IPS DF 6.9 (cell line): ENCODE data around the gene MAVS.
A peak's percentile ranks its signal among the peaks of the same experiment; 100 is the strongest.
"Not testable (repeated sequence)": the region's sequence is repeated elsewhere in the genome, so short reads cannot be mapped to it uniquely, and the experiment has no call there.

Experiments used
- DNase-seq: peaks from one replicate; pipeline ENCODE4 v3.0.0-alpha.2; 2013; ENCODE audit warnings: low read depth, low spot score
- H3K27ac ChIP-seq: one replicate; pipeline ENCODE4 v1.5.1; 2013; ENCODE audit warnings: low read length, control low read depth
- H3K27me3 ChIP-seq: 2 replicates; pipeline ENCODE4 v1.6.1; 2013; ENCODE audit warnings: mild to moderate bottlenecking, low read length; ENCODE audit not compliant: control insufficient read depth, insufficient read depth
- H3K36me3 ChIP-seq: 2 replicates; pipeline ENCODE4 v1.6.1; 2013; ENCODE audit warnings: low read length; ENCODE audit not compliant: control insufficient read depth, insufficient read depth
- H3K4me1 ChIP-seq: 2 replicates; pipeline ENCODE4 v1.6.1; 2013; ENCODE audit warnings: low read length; ENCODE audit not compliant: control insufficient read depth, insufficient read depth
- H3K4me3 ChIP-seq: 2 replicates; pipeline ENCODE4 v1.5.1; 2013; ENCODE audit warnings: mild to moderate bottlenecking, low read length
- H3K9me3 ChIP-seq: 2 replicates; pipeline ENCODE4 v1.6.1; 2013; ENCODE audit warnings: low read length, inconsistent platforms; ENCODE audit not compliant: control insufficient read depth, insufficient read depth
- WGBS: extraction: QIAGEN DNeasy Blood & Tissue Kit; methylation state at CpG from one replicate; pipeline ENCODE4 v1.1.7; 2013; ENCODE audit warnings: mixed read lengths, missing lambda C conversion rate; ENCODE audit not compliant: insufficient read length, insufficient coverage; 5-methylcytosine and 5-hydroxymethylcytosine counted together

The MAVS gene

DNA sequence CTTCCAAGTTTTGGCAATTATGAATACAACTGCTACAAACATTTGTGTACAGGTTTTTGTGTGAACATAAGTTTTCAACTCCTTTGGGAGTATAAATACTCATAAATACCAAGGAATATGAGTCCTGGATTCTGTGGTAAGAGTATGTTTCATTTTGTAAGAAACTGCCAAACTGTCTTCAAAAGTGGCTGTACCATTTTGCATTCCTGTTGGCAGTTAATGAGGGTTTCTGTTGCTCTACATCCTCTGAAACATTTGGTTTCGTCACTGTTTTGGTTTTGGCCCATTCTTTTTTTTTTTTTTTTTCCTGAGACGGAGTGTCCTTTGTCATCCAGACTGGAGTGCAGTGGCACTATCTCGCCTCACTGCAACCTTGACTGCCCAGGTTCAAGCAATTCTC lies 17.8 kb upstream of the MAVS start:
- no peaks in the 10 kb centered on the region for H3K9me3 ChIP-seq
- H3K4me1 ChIP-seq, result no peaks in the 10 kb centered on the region
- H3K27ac ChIP-seq, result no peak overlapping the region
- no CpG with 5 or more reads among the region's 3 CpGs for WGBS
- no peaks in the 10 kb centered on the region for H3K36me3 ChIP-seq
- DNase-seq, result no peak
- H3K27me3 ChIP-seq, result no peaks in the 10 kb centered on the region; the same call in 1 of the 2 replicates
- no peak overlapping the region for H3K4me3 ChIP-seq

DNA sequence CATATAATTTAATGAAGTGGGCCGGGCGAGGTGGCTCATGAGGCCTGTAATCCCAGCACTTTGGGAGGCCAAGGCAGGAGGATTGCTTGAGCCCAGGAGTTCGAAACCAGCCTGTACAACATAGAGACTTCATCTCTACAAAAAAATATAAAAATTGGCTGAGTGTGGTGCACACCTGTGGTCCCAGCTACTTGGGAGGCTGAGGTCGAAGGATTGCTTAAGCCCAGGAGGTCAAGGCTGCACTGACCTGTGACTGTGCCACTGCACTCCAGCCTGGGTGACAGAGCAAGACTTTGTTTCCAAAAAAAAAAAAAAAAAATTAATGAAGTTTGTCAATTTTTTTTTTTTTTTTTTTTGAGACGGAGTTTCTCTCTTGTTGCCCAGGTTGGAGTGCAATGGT lies 16.7 kb upstream of the MAVS start:
- no CpG with 5 or more reads among the region's 5 CpGs for WGBS
- not testable (repeated sequence) for DNase-seq, H3K4me1 ChIP-seq, H3K36me3 ChIP-seq, H3K9me3 ChIP-seq, H3K27me3 ChIP-seq, H3K4me3 ChIP-seq, H3K27ac ChIP-seq

DNA sequence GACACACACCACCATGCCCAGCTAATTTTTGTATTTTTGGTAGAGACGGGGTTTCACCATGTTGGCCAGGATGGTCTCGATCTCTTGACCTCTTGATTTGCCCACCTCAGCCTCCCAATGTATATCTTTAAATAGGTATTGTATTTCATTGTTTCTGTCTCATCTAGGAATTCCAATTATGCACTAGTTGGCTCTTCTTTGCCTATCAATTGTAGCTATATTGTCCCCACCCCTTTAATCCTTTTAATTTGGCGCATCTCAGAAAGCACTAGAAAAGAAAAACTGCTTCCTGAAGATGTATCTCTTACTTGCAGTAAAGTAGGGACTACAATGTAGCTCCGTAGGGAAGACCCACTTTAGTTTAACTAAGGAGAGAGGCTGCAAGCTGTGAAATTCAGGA lies 10.5 kb upstream of the MAVS start:
- WGBS, result no CpG with 5 or more reads among the region's 4 CpGs

DNA sequence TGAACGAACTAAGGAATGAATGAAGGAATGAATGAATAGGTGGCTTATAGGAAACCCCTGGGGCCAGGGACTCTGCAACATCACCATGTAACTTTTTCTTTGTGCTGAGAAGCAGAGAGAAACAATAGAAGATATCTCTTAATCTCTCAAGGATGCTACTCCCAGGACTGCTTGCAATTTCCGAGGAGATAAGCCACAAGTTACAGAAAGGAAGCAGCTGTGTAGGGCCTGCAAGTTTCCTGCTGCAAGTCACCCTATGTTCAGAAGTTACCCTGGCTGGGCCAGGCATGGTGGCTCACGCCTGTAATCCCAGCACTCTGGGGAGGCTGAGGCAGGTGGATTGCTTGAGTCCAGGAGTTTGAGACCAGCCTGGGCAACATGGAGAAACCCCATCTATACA lies 7.3 kb upstream of the MAVS start:
- DNase-seq, result no peak
- H3K27ac ChIP-seq, result no peak overlapping the region
- H3K4me3 ChIP-seq, result no peak overlapping the region
- H3K4me1 ChIP-seq, result peaks cover 2% of the 10 kb centered on the region; the same call in 1 of the 2 replicates
- no peaks in the 10 kb centered on the region for H3K27me3 ChIP-seq
- no peaks in the 10 kb centered on the region for H3K9me3 ChIP-seq
- no peaks in the 10 kb centered on the region for H3K36me3 ChIP-seq
- WGBS, result no CpG with 5 or more reads among the region's 3 CpGs

More for the DNA sequence above, 10.5 kb upstream of the MAVS start:
- H3K4me3 ChIP-seq, result no peak overlapping the region
- H3K27ac ChIP-seq, result no peak overlapping the region
- no peaks in the 10 kb centered on the region; the same call in 1 of the 2 replicates for H3K27me3 ChIP-seq
- H3K36me3 ChIP-seq, result no peaks in the 10 kb centered on the region
- H3K9me3 ChIP-seq, result no peaks in the 10 kb centered on the region
- H3K4me1 ChIP-seq, result 0 out of 2 replicates have a peak, but pooled peaks cover 1% of the 10 kb centered on the region
- DNase-seq, result no peak

DNA sequence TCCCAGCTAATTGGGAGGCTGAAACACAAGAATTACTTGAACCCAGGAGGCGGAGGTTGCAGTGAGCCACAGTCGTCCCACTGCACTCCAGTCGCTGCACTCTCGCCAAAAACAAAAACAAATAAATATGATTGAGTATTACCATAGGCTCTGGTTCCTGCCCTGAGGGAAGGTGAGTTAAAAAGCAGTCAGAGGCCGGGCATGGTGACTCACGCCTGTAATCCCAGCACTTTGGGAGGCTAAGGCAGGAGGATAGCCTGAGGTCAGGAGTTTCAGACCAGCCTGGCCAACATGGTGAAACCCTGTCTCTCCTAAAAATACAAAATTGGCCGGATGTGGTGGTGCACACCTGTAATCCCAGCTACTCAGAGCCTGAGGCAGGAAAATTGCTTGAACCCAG lies 6.4 kb upstream of the MAVS start:
- H3K4me1 ChIP-seq, H3K36me3 ChIP-seq, H3K9me3 ChIP-seq, DNase-seq, H3K4me3 ChIP-seq, H3K27ac ChIP-seq, H3K27me3 ChIP-seq: not testable (repeated sequence)
- no CpG with 5 or more reads among the region's 7 CpGs for WGBS

DNA sequence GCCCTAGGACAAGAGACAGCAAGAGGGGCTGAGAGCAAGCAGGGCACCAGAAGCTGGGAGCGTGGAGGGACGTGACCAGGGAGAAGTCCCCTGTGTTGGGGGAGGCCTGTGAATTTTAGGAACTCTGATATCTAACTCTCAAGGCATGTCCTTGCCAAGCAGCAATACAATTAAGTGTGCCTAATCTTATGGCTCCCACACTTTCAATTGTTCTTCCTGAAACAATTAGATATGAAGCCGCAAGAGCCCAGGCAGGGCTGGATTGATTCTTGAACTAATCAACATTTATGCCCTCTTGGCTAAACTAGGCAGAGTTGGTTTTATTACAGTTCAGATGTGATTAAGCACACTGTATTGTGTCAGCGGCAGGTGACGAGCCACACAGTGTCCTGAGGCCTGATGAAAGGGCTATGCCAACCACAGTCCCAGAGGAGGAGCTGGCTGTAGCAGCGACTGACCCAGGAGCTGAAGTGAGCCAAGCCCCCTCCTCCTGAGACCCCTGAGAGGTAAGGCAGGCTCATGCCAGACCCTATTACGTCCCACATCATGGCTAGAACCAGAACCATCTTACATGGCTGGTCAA lies 4.2 kb upstream of the MAVS start:
- WGBS, result no CpG with 5 or more reads among the region's 7 CpGs
- peaks cover 5% of the 10 kb centered on the region for H3K4me1 ChIP-seq
- no peak overlapping the region for H3K27ac ChIP-seq
- no peak overlapping the region for H3K4me3 ChIP-seq
- no peak for DNase-seq
- H3K36me3 ChIP-seq, result no peaks in the 10 kb centered on the region
- no peaks in the 10 kb centered on the region for H3K9me3 ChIP-seq
- H3K27me3 ChIP-seq, result no peaks in the 10 kb centered on the region

DNA sequence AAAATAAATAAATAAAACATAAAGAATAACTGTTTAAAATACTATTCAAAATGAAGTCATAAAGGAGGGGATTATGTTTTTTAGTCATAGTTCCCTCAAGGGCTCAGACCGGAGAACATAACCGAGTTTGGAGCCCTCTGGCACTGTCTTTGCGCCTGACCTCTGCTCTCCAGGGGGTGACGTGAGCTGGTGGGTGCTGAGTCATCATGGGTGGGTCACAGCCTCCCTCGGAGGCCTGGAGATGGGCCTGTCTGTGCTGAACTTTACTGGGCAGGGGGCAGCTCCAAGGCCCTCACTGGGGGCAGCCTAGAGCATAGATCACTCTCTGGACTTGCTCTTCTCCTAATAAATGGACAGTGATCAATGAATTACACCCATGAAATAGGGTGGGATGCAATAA lies 3.1 kb upstream of the MAVS start:
- no CpG with 5 or more reads among the region's 5 CpGs for WGBS
- Histone ChIP-seq H3K36me3 (no peaks in the 10 kb centered on the region), H3K27me3 (no peaks in the 10 kb centered on the region), H3K4me3 (no peak overlapping the region), H3K9me3 (no peaks in the 10 kb centered on the region), H3K4me1 (peaks cover 5% of the 10 kb centered on the region), H3K27ac (no peak overlapping the region)
- no peak for DNase-seq

DNA sequence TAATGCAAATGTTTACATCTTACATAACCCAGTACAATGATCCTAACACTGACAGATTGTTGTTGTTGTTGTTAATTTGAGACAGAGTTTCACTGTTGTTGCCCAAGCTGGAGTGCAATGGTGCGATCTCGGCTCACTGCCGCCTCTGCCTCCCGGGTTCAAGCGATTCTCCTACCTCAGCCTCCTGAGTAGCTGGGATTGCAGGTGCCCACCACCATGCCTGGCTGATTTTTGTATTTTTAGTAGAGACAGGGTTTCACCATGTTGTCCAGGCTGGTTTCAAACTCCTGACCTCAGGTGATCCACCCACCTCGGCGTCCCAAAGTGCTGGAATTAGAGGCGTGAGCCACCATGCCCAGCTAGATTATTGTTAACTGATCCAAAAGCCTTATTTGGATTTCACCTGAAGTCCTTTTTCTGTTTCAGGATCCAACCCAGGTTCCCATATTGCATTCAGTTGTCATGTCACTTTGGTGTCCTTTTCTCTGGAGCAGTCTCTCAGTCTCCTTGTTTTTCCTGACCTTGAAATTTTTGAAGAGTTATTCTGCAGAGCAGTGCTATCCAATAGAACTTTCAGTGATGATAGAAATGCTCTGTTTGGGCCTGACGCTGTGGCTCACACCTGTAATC lies 2.5 kb upstream of the MAVS start:
- DNase-seq, H3K4me1 ChIP-seq, H3K9me3 ChIP-seq, H3K4me3 ChIP-seq, H3K27ac ChIP-seq, H3K36me3 ChIP-seq, H3K27me3 ChIP-seq: not testable (repeated sequence)
- no CpG with 5 or more reads among the region's 9 CpGs for WGBS

DNA sequence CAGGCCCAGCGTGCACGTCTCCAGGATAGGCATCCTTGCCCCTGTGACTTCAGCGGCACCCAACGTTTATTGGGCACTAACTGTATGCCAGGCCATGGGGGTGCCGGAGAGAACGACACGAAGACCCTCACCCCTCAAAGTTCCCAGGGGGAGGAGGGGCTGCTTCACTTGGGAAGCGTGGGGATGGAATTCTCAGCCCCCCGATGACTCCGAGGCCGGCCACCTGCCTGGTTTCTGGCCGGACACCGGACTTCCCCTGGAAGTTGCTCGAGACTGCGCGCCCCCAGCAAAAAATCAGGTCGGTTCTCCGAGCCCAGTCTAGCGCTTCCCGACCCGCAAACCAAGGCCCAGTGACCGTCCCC lies 275 bp upstream of the MAVS start:
- WGBS, result no CpG with 5 or more reads among the region's 22 CpGs
- H3K4me1 ChIP-seq, result peaks cover 4% of the 10 kb centered on the region

DNA sequence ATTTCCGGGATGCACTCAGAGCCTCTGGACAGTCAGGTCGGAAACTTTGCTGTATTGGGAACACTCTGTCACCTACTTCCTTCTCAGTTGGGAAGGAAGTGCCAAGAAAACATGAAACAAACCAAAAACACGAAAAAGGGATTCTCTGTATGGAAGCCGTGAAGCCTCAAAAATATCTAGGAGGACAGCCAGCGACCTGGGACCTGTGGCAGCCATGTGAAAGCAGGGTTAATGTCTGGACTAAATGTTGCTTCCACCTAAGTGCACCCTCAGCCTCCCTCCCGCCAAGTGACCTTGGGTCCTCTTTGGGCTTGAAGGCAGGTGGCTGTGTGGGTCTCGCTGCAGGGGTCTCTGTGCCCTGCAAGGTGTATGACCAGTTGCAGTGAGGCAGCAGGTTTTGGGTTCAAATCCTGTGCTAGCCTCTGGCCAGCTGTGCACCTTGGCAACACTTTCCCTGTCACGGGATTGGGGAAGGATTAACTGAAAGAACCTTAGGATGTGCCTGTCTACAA lies 851 bp downstream of the MAVS start:
- no peaks in the 10 kb centered on the region for H3K9me3 ChIP-seq
- DNase-seq, result no peak
- H3K27ac ChIP-seq, result no peak overlapping the region
- WGBS, result no CpG with 5 or more reads among the region's 8 CpGs
- no peaks in the 10 kb centered on the region for H3K27me3 ChIP-seq
- no peaks in the 10 kb centered on the region for H3K36me3 ChIP-seq
- peaks cover 4% of the 10 kb centered on the region for H3K4me1 ChIP-seq
- peak overlapping the region; percentile 89; the same call in 1 of the 2 replicates for H3K4me3 ChIP-seq

More for the DNA sequence above, 275 bp upstream of the MAVS start:
- H3K36me3 ChIP-seq, result no peaks in the 10 kb centered on the region
- no peaks in the 10 kb centered on the region for H3K27me3 ChIP-seq
- no peak for DNase-seq
- peak overlapping the region; percentile 89 for H3K4me3 ChIP-seq
- H3K9me3 ChIP-seq, result no peaks in the 10 kb centered on the region
- H3K27ac ChIP-seq, result no peak overlapping the region

DNA sequence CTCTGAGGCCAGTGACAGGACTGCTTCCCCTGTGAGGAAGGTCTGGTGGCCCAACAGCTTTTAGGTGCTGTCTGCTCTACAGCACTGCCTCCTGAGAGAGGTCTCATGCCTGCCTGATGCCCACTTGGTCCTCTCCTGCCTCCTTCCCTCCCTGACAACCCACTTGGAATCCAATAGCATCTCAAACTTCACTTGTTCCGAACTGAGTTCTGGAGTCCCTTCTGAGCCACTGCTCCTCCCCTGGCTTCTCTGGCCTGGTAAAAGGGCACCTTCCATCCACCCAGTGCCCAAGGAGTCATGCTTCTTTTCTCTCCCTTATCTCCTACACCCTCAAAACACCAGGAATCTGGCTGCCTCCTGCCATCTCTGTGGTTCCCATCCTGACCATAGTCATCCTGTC lies 1.9 kb downstream of the MAVS start:
- H3K36me3 ChIP-seq, result no peaks in the 10 kb centered on the region
- no peaks in the 10 kb centered on the region for H3K9me3 ChIP-seq
- no peak overlapping the region for H3K27ac ChIP-seq
- H3K4me1 ChIP-seq, result peaks cover 3% of the 10 kb centered on the region
- no peaks in the 10 kb centered on the region for H3K27me3 ChIP-seq
- WGBS, result no CpG with 5 or more reads among the region's 1 CpG
- DNase-seq, result no peak
- H3K4me3 ChIP-seq, result no peak overlapping the region
